NCI-H69 (cell line): Measurements from ENCODE around the gene ZNF653.
"Not testable (repeated sequence)": the region's sequence is repeated elsewhere in the genome, so short reads cannot be mapped to it uniquely, and the experiment has no call there.

ENCODE experiments used
- DNase-seq: peaks from one replicate; lab custom pipeline; 2025; lab: John Stamatoyannopoulos, UW

Gene ZNF653

DNA sequence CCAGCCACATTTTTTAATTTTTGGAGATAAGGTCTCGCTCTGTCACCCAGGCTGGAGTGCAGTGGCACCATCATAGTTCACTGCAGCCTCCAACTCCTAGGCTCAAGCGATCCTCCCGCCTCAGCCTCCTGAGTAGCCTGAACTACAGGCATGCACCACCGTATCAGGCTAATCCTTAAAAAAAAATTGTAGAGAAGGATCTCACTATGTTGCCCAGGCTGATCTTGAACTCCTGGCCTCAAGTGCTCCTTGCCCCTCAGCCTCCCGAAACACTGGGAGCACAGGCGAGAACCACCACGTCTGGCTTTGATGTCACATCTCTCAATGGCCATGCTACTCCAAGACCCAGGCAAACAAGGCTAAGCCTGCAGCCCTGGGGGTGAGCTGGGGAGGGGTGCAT lies 49.0 kb downstream of the ZNF653 start:
- DNase-seq: no peak

DNA sequence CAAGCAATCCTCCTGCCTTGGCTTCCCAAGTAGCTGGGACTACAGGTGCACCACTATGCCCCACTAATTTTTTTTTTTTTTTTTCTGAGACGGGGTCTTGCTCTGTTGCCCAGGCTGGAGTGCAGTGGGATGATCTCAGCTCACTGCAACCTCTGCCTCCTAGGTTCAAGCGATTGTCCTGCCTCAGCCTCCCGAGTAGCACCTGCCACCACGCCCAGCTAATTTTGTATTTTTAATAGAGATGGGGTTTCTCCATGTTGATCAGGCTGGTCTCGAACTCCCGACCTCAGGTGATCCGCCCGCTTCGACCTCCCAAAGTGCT lies 50.4 kb downstream of the ZNF653 start:
- not testable (repeated sequence) for DNase-seq

DNA sequence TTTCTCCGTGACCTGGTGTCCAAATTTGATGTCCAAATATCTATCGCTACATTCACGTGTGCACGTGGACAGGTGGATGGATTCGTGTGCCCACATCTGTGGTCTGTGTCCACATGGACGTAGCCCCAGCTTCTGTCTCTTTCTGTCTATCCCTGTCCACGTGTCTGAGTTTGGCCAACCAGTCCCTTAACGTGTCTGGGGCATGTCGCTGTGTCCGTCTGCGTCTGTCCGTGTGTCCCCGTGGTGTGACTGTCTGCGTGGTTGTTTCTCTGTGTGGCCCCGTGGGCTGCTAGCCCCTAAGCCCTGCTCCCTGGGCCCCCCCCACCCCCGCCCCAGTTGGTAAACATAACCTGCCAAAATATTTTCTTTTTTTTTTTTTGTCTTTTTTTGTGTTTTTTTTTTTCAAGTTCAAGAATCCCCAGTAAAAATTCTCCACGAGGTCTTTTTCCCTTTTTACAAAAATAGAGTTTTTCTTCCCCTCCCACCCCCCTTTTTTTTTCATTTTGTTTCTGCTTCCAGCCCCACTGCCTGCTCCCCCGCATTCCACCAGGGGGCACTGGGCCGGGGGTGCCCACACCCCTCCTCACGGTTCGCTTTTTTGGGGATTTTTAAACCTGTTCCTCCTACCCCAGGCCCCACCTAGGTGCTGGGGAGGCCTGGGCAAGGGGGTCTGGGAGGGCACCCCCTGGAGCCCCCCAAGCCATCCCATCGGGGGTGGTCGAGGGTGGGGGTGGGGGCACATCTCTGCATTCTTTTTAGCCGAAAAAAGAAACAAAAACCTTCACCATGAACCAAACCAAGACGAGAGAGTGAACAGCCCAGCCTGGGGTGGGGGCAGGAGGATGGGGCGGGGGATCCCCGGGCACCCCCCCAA lies 51.9 kb downstream of the ZNF653 start:
- DNase-seq: peak; percentile 18

DNA sequence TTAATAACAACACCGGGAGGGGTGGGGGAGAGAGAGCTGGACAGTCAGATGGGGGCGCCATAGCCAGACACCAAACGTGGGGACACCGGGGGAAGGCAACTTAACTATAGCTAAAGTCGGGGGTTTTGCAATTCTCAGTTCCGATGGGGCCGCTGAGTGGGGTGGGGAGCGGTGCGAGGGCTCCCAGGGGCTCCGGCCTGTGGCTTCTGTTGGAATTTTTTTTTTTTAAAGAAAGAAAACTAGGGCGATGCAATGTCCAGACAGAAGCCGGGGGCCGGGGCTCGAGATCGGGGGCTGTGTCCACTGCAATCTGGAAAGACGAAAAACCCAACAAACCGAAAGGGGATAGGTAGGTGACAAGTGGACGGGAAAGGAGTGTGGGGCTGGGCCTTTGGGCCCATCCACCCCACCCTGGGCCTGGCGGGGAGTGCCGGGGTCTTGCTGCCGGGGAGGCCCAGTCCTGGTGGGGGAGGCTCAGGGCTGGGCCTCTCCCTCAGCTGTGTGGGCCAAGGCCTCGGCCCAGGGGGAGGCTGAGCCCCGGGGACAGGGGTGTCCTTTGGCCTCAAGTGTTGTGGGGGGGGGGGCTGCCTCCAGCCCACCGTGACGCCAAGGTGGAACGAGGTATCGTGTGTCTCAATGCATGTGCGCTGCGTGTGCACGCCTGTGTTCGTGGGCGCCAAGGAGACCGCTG lies 52.9 kb downstream of the ZNF653 start:
- peak; percentile 19 for DNase-seq

DNA sequence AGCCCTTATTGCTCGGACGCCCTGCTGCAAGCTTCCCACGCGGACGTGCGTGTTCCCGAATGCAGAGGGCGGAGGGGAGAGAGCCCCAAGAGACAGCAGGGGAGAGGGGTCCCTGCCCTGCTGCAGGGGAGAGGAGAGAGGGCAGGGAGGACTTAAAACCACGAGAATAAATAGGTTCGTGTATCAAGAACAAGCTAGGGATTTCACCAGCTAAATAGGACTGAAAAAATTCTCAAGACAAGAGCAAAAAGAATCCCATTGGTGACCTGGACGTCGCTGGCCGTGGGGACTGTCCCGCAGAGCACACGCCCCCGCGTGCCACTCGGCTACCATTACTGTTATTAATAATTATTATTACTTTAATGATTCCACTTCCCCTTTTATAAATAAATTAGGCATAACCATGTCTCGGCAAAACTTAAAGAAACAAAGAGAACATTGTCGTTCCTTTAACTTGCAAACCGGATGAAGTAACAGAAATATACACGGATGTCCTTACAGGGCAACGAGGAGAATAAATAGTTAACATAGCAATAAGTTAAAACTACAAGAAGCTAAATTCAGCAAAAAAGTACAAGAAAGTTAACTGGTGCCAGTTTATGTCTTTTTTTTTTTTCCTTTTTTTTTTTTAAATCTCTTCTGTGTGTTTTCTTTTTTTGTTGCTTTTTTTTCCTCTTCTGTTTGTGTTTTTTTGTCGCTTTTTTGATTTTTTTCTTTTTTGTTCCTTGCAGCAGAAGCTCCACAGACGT lies 53.6 kb downstream of the ZNF653 start:
- DNase-seq: no peak

DNA sequence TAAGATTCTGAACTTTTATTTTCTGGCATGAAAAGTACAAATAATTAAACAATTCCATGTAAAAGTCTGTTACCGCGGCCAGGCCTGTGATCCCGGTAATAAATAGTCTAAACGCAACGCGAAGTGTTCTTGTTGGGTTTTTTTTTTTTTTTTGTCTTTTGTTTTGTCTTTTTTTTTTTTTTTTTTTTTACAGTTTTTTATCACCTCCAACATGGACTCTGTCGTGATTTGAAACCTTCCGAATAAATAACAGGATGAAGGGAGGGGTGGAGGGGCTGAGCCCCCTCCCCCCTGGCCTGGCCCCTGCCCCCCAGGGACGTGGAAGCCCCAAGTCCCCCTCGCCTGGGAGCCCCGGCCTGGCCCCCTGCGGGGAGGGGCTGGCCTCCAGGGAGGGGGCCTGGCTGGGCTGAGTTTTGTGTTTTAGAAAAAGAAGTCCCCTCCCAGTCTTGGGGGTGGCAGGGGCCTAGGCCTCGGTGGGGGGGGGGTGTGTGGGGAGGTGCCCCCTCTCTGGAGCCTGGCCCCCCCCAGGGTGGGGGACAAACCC lies 54.2 kb downstream of the ZNF653 start:
- DNase-seq: no peak

DNA sequence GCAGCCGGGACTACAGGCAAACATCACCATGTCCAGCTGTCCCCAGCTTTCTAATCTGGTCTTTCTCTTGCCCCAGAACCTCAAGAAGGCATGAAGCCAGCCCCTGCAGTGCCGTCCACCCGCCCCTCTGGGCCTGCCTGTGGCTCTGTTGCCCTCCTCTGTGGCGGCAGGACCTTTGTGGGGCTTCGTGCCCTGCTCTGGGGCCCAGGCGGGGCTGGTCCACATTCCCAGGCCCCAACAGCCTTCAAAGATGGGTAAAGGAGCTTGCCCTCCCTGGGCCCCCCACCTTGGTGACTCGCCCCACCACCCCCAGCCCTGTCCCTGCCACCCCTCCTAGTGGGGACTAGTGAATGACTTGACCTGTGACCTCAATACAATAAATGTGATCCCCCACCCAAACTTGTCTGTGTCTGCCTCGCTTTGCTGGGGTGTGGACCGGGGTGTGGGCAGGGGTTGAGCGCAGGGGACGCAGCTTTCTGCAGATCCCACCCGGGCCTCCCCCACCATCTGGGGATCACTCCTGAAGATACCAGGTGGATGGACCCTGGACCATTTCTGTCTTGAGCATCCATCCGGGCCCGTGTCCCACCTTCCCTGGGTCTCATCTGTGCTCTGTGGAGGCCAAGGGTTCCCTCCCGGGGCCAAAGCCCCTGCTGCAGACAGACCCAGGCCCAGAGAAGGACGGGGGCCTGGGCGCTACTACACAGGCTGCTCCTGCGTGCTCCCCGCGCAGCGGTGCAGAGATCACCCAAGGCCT lies 54.9 kb downstream of the ZNF653 start:
- no peak for DNase-seq

DNA sequence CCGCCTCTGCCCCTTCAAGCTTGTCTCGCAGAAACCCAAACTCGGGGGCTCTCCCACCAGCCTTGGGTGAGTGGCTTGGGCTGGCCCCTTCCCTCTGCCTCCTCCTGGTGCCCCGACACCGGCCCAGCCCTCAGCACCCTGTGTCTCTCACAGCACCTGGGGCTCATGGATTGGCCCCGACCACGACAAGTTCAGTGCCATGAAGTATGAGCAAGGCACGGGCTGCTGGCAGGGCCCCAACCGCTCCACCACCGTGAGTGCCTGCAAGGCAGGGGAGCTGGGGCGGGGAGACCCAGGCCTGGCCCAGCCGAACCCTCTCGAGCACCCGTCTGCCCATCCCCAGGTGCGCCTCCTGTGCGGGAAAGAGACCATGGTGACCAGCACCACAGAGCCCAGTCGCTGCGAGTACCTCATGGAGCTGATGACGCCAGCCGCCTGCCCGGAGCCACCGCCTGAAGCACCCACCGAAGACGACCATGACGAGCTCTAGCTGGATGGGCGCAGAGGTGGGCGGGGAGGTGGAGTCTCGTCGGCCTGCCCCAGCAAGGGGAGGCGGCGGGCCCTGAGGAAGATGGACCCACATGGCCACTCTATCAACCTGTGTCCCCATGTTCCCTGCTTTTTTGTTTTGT lies 56.6 kb downstream of the ZNF653 start:
- DNase-seq: no peak

DNA sequence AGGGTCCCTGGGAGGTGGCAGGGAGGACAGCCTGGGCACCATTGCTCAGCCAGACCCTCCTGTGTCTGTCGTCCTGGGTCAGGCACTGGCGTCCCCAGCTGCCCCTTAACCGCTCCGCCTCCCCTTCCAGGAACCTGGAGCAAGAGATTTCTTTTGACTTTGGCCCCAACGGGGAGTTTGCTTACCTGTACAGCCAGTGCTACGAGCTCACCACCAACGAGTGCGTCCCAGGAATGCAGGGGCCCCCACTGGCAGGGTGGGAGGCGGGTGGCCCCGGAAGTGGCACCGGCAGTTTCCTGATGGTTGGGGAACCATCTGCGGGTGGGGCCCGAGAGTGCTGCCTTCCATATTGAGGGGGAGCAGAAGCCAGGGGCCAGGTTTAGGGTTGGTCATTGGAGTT lies 57.2 kb downstream of the ZNF653 start:
- no peak for DNase-seq

DNA sequence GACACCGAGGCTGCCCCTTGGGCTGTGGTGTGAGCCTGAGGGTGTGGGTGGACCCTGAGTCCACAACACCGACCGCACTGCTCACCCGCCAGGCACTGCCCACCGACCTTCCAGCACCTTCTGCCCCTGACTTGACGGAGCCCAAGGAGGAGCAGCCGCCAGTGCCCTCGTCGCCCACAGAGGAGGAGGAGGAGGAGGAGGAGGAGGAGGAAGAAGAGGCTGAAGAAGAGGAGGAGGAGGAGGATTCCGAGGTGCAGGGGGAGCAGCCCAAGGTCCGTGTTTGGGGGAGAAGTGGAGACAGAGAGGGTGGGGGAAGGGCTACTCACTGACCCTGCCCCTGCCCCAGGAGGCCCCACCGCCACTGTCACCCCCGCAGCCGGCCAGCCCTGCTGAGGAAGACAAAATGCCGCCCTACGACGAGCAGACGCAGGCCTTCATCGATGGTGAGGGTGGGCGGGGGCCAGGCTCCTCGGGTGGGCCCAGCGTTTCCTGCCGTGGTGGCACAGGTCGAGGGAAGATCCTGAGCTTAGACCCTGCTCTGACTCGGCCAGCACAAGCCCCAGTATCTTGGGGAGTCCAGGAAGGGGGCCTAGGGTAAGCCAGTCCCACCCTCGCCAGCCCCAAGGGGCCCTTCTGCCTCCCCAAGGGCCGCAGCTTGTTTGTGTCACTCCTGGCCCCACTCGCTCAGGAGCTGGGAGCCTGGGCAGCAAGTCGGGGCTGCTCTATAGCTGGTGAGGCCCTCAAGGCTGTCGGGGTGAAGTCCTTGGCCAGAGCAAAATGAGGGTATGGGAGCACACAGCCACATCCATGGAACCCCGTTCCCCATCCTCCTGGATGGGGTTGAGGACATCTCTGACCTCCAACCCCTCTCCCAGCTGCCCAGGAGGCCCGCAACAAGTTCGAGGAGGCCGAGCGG lies 58.0 kb downstream of the ZNF653 start:
- no peak for DNase-seq

DNA sequence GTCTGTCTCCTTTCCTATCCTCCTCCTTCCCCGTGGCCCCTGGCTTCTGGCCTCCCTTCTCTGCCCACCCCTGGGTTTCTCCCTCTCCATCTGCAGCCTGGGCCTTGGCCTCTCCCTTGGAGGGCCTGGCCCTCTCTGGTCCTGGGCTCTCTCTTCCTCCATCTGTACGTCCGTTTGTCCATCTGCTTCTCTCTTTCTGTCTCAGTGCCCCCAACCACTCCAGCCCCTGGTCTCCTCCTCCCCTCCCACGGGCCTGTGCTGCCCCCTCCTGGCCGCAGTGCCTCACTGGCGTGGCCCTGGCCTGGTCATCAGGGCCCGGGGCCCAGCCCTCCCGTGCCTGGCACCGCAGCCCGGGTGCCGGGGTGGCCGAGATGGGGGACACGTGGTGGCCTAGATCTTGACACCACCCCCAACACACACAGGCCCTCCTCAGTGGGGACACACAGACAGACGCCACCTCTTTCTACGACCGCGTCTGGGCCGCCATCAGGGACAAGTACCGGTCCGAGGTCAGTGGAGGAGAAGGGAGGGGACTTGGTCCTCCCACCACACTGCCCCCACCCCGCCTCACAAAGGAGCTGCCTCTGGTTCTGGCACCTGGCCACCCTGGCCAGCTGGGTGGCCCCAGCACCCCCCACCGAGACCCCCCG lies 58.9 kb downstream of the ZNF653 start:
- peak; percentile 58 for DNase-seq

DNA sequence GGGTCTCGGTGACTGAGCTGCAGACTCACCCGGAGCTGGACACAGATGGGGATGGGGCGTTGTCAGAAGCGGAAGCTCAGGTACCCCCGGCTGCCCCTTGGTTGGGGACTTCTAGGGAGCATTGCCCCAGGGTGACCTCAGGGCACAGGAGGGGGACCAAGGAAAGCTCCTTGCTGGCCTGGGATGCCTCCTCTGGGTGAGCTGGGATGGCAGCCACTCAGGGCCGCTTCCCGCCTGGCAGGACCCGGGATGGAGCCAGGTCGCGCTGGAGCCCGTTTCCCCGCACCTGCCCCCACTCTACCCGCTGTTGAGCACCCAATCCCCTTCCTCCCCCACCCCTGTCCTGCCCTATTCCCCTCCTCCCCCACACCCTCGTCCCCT lies 59.4 kb downstream of the ZNF653 start:
- no peak for DNase-seq

DNA sequence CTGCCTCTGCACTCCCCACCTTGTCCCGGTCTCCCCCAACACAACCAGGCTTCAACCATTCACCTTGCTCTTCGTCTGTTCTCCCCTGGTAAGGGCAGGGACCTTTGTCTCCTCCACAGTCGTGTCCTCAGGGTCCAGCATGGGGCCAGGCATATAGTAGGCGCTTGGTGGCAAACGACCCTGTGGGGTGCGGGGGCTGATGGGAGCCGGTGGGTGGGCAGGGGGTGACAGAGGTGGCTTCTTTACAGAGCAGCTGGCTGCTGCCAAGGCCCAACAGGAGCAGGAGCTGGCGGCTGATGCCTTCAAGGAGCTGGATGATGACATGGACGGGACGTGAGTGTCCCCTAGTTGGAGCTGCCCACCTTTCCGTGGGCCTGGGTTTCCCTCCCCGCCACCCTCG lies 60.5 kb downstream of the ZNF653 start:
- no peak for DNase-seq

DNA sequence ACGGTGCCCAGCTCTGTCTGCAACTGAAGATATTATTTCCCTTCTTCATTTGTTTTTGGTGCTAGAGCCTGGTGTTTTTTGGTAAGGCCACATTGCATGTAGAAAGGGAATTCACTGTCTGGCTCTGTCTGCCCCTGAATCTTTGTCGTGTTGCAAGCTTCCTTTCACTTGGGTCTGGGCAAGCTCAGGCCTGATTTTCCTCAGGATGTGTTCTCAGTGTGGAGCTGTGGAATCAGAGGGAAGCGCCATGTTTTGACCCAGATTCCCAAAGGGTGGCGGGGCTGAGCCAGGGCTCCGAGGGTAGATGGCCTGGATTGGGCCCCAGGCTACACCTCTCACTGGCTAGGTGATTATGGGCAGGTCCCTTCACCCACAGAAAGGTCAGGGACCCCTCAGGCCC lies 61.6 kb downstream of the ZNF653 start:
- no peak for DNase-seq

DNA sequence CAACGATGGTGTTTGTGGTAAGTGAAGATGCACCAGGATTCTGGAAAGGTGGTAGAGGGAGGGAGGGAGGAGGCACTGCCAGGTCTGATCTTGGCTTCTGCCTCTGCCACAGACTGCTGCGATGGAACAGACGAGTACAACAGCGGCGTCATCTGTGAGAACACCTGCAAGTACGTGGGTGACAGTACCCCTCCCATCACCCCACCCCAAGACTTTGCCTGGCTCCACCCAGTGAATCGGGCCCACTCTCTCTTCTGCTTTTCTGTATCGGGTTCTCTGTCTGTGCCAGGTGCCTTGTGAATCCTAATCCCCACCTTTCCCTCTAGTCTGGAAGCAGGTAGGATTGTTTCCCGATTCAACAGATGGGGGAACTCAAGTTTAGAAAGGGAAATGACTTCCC lies 67.7 kb downstream of the ZNF653 start:
- DNase-seq: no peak

DNA sequence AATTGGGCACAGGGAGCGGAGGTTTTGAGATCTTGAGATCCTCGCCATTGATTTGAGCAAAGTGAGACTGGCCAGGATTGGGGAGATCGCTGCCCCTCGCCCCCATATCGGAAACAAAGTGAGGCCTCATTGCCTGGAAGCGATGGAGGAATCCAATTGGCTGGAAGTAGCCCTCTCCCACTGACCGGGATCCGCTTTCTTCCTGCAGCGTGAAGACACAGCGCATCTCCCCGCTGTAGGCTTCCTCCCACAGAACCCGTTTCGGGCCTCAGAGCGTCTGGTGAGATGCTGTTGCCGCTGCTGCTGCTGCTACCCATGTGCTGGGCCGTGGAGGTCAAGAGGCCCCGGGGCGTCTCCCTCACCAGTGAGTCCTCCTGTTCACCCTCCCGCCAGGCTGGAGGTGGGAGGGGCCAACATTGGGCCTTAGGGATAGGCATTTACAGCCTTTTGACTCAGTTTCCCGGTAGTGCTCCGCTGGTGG lies 69.8 kb downstream of the ZNF653 start:
- peak; percentile 60 for DNase-seq

DNA sequence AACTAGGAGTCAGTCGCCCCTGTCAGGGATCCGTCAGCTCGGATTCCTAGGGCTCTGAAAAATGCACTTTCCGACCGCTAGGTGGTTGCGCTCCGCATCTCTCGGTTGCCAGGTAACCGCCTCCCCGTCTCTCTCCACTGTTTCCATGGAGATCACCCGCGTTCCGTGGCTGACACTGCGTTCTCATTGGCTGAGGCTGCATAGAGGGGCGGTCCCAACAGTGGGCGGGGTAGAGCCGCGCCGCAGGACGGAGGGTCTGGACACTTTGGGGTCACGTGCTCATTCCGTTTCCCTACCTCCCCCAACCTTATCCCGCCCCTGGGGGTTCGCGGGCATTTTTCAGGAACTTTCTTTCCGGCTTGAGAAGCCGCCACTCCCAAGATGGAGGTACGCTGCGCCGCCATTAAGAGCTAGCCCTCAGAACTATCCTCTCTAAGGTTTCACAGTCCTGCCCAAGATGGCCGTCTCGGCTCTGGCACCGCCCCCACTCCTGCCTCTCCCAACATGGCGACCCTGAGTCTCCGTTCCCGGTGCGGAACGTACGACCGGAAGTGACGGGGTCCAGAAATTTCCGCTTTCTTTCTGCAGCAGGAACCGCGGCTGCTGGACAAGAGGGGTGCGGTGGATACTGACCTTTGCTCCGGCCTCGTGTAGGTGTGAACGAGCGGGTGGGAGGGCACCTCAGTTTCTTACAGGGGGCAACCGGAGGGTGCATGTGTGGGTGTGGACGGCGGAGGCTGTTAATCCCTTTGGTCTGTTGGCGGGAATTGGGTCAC lies 70.4 kb downstream of the ZNF653 start, which contains the start of the genes ODAD3 and PRKCSH:
Gene ODAD3, minus strand, starts transcription at position 65 of the 776 bp plus-strand sequence. CDS start 105 bp downstream, outside the sequence.
Gene PRKCSH, plus strand, starts transcription at position 579 of the 776 bp plus-strand sequence. CDS start 483 bp downstream, outside the sequence.
- DNase-seq: peak; percentile 100

DNA sequence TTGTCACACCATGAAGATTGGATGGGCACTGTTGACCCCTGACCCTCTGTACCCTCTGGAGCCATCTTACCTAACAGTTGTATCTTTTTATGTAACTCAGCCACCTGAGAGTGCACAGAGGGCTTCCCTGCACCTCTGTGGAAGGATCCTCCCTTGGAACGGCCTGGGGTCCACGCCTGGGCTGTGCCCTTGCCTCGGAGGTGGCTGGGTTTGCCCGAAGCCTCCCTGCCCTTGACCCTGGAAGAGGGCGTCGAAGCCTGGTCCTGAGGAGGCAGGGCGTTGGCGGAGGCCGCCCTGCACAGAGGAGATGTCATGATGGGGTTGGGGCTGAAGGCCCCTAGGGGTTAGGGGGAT lies 71.0 kb downstream of the ZNF653 start:
- no peak for DNase-seq

DNA sequence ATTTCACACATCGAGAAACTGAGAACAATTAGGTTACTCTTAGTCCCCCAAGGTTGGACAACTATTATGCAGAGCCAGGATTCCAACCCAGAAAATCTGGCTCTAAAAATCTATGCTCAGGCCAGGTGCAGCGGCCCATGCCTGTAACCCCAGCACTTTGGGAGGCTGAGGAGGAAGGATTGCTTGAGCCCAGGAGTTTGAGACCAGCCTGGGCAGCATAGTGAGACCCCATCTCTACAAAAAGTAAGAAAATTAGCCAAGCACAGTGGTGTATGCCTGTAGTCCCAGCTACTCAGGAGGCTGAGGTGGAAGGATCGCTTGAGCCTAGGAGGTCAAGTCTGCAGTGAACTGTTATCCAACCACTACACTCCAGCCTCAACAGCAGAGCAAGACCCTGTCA lies 72.1 kb downstream of the ZNF653 start:
- DNase-seq: not testable (repeated sequence)
